Thyroid gland (tissue), 4 donors: Measurements from ENCODE around the gene TMED4. TPM values are rescaled to one million over a fixed set of nuclear protein-coding genes. Genes with fewer than 3 reads are reported as not detected.

Source experiments
- DNase-seq, 2 donors: peaks; one replicate each; pipeline ENCODE4 v3.0.0-alpha.2; 2019
- H3K27ac ChIP-seq, 3 donors: fragments of 200-600 bp; sonication (generic); 1 replicate in 2 of 3; 2 replicates in 1 of 3; pipeline ENCODE4 v1.5.1; 2016 to 2019; ENCODE audit warnings: mild to moderate bottlenecking in 1 of 3, moderate library complexity in 1 of 3
- H3K27me3 ChIP-seq: fragments of 200-600 bp; sonication (generic); one replicate; pipeline ENCODE4 v1.5.1; 2019
- H3K36me3 ChIP-seq, 2 donors: fragments of 200-600 bp; sonication (generic); one replicate each; pipeline ENCODE4 v1.5.1; 2016 to 2019
- H3K4me1 ChIP-seq, 2 donors: fragments of 200-600 bp; sonication (generic); one replicate each; pipeline ENCODE4 v1.5.1; 2017 to 2019
- H3K4me3 ChIP-seq, 3 donors: fragments of 200-600 bp; sonication (generic); replicated peaks in 1 of 3; 1 replicate in 2 of 3; 2 replicates in 1 of 3; pipeline ENCODE4 v1.5.1; 2016; ENCODE audit warnings: mild to moderate bottlenecking in 1 of 3
- H3K9me3 ChIP-seq: fragments of 200-600 bp; sonication (generic); one replicate; pipeline ENCODE4 v1.5.1; 2017
- POLR2A ChIP-seq, 2 donors: fragments of 450-650 bp; IDR thresholded peaks; one replicate each; pipeline ENCODE4 v1.6.1; 2017; ENCODE audit warnings: antibody characterized with exemption in 2 of 2, mild to moderate bottlenecking in 2 of 2, moderate library complexity in 1 of 2
- WGBS, 2 donors: methylation state at CpG; one replicate each; pipeline ENCODE4 v1.1.5; 2017; 5-methylcytosine and 5-hydroxymethylcytosine counted together
- intact Hi-C: fragments of 100-400 bp; cut with DNase I; formaldehyde crosslinking; loops from one replicate; pipeline ENCODE4 v1.15.1; 2023
- total RNA-seq, 4 donors: library from RNA; depleted of rRNA; stranded (reverse); fragments of >200 nt; gene quantifications; one replicate each; pipeline ENCODE4 v1.2.3, GENCODE V29; 2016
- TF ChIP-seq, protein P1 (sequence below), 6 experiments: fragments of 200-600 bp in 3 of 6; fragments of 450-650 bp in 3 of 6; sonication (generic) in 3 of 6; IDR thresholded peaks; one replicate each; pipeline ENCODE4 v1.5.1; 2016 to 2019; ENCODE audit warnings: antibody characterized with exemption in 6 of 6, mild to moderate bottlenecking in 2 of 6, inconsistent platforms in 1 of 6, moderate library complexity in 1 of 6

Gene TMED4
- total RNA-seq, 4 donors from 2014 or later, result 240 to 522 (median 435) TPM

DNA sequence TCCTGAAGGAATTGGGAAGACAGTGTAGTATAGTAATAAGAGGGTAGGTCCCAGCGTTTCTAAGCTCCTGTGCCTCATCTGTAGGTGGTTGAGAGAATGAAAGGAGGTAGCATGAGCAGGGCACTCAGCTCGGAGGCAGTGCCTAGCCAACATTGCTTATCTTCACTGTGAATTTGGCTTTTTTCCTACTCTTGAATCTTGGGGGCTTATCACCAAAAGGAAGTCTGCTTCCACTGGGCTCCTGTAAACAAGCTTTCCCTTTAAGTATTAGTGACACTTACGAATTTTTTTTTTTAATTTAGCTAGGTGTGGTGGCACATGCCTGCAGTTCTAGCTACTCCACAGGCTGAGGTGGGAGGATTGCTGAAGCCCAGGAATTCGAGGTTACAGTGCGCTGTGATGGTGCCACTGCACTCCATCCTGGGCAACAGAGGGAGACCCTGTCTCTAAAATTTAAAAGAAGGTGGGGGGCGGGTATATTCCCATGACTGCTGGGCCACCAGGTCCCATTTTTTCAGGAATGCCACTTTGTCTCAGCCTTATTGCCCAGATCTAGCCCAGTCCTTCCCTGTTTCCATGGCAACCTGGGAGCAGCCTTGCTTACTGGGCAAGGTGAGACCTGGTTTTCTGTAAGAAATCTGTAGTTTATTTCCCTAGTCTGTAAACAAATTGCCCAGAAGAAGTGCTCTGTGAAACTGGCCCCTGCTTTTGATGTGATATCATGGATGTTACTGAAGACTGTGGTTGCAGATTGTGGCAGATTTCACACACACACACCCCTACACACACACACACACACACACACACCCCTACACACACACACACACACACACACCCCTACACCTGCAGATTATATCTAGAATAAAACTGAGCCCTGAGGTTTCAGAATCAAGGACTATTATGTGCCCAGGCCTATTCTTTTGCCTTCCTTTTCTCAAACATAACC, 43.8 kb upstream of the TMED4 start:
- intact Hi-C loops, result no loop called here
- no peak for DNase-seq
- WGBS, 2 donors, result 81 to 84% methylated on average over 6 of the region's 6 CpGs
- H3K27me3 ChIP-seq, result no peaks in the 10 kb centered on the region
- TF ChIP-seq, protein P1, sequence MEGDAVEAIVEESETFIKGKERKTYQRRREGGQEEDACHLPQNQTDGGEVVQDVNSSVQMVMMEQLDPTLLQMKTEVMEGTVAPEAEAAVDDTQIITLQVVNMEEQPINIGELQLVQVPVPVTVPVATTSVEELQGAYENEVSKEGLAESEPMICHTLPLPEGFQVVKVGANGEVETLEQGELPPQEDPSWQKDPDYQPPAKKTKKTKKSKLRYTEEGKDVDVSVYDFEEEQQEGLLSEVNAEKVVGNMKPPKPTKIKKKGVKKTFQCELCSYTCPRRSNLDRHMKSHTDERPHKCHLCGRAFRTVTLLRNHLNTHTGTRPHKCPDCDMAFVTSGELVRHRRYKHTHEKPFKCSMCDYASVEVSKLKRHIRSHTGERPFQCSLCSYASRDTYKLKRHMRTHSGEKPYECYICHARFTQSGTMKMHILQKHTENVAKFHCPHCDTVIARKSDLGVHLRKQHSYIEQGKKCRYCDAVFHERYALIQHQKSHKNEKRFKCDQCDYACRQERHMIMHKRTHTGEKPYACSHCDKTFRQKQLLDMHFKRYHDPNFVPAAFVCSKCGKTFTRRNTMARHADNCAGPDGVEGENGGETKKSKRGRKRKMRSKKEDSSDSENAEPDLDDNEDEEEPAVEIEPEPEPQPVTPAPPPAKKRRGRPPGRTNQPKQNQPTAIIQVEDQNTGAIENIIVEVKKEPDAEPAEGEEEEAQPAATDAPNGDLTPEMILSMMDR (IDR thresholded peaks at IDR 0.05), result no peak
- no peak for TF ChIP-seq POLR2A (IDR thresholded peaks at IDR 0.05)
- H3K27ac ChIP-seq, result peak overlapping the region in 1 of 3 donors; percentile 16
- no peaks in the 10 kb centered on the region for H3K9me3 ChIP-seq
- peaks cover 7 to 10% of the 10 kb centered on the region in 2 donors for H3K36me3 ChIP-seq
- peaks cover 34 to 41% of the 10 kb centered on the region in 2 donors for H3K4me1 ChIP-seq
- no peak overlapping the region for H3K4me3 ChIP-seq

DNA sequence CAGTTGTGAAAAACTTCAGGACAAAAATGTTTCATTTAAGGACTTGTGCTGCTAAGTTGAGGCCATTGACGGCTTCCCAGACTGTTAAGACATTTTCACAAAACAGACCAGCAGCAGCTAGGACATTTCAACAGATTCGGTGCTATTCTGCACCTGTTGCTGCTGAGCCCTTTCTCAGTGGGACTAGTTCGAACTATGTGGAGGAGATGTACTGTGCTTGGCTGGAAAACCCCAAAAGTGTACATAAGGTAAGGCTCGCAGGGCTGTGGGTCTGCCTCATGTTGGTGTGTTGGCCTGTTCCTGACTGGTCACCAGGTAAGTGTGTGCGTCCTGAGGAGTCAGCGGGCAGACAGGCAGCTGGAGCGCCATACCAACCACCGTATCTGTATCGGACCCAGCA, 42.3 kb upstream of the TMED4 start:
- no peak overlapping the region for H3K4me3 ChIP-seq
- TF ChIP-seq POLR2A (IDR thresholded peaks at IDR 0.05), result no peak
- TF ChIP-seq, protein P1 (IDR thresholded peaks at IDR 0.05), result no peak
- H3K4me1 ChIP-seq, result peaks cover 47 to 53% of the 10 kb centered on the region in 2 donors
- H3K9me3 ChIP-seq, result no peaks in the 10 kb centered on the region
- peak overlapping the region in 1 of 3 donors; percentile 8 for H3K27ac ChIP-seq
- 92 to 95% methylated on average over 7 to 9 of the region's 9 CpGs for WGBS, 2 donors
- DNase-seq, result no peak
- intact Hi-C loops, result no loop called here
- H3K36me3 ChIP-seq, result peaks cover 7 to 10% of the 10 kb centered on the region in 2 donors
- no peaks in the 10 kb centered on the region for H3K27me3 ChIP-seq

DNA sequence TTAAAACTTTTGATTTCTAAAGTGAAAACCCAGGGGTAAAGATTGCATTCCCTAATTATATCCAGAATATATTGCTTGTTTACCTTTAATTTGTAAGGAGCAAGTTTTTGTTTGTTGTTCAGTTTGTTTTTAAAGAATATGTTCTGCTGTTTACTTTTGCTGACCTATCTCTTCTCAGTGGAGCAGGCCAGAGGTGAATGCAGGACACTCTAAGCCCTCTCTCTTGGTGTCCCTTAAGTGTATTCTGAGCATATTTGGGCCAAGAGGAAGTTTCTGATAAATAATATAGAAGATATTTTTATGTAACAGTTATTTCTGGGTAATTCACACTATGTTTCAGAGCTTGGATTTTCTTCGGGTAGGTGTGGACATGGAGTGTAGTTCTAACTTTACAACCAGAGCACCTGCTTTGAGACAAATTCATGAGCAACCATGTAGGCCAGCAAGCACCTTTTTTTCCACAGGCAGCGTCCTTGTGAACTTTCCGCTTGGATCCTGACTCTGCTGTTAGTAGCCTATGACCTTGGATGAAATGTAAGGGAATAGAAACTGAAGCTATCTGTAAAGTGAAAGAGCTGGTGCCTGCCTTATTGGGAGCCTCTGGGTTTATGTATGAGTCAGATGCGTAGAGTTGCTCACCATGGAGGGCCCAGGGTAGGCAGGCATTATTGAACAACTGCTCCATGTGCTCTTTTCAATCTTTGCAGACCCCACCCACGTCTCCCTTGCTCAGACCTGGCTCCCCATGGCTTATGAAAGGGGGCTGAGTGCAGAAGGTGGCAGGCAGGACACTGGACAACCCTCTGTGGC, 40.5 kb upstream of the TMED4 start:
- WGBS, 2 donors, result 81 to 88% methylated on average over 5 of the region's 5 CpGs
- Histone ChIP-seq H3K9me3 (no peaks in the 10 kb centered on the region), H3K36me3 (peaks cover 4 to 10% of the 10 kb centered on the region in 2 donors), H3K27ac (peak overlapping the region; percentile 4 to 87 (median 79)), H3K27me3 (no peaks in the 10 kb centered on the region), H3K4me3 (no peak overlapping the region), H3K4me1 (peaks cover 62 to 69% of the 10 kb centered on the region in 2 donors)
- DNase-seq, result no peak
- no peak for TF ChIP-seq POLR2A (IDR thresholded peaks at IDR 0.05)
- TF ChIP-seq, protein P1 (IDR thresholded peaks at IDR 0.05), result no peak
- intact Hi-C loops, result no loop called here

DNA sequence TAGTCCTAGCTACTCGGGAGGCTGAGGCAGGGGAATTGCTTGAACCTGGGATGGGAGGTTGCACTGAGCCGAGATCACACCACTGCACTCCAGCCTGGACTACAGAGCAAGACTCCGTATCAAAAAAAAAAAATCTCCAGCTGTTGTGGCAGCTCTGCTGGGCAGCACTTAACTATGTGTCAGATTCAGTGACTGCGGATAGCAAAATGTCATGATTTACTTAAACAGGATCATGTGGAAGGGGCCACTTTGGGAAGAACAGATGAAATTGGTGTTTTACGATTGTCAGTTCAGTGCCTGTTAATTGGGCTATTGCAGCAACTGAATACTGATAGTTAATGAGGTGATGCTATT, 39.7 kb upstream of the TMED4 start:
- Histone ChIP-seq H3K27me3 (no peaks in the 10 kb centered on the region), H3K9me3 (no peaks in the 10 kb centered on the region), H3K36me3 (peaks cover 4 to 10% of the 10 kb centered on the region in 2 donors), H3K27ac (peak overlapping the region in 2 of 3 donors; percentile 79 to 87), H3K4me3 (no peak overlapping the region), H3K4me1 (peaks cover 69 to 77% of the 10 kb centered on the region in 2 donors)
- no peak for DNase-seq
- no peak for TF ChIP-seq POLR2A (IDR thresholded peaks at IDR 0.05)
- WGBS, 2 donors, result 90 to 97% methylated on average over 5 of the region's 5 CpGs
- intact Hi-C loops, result no loop called here

DNA sequence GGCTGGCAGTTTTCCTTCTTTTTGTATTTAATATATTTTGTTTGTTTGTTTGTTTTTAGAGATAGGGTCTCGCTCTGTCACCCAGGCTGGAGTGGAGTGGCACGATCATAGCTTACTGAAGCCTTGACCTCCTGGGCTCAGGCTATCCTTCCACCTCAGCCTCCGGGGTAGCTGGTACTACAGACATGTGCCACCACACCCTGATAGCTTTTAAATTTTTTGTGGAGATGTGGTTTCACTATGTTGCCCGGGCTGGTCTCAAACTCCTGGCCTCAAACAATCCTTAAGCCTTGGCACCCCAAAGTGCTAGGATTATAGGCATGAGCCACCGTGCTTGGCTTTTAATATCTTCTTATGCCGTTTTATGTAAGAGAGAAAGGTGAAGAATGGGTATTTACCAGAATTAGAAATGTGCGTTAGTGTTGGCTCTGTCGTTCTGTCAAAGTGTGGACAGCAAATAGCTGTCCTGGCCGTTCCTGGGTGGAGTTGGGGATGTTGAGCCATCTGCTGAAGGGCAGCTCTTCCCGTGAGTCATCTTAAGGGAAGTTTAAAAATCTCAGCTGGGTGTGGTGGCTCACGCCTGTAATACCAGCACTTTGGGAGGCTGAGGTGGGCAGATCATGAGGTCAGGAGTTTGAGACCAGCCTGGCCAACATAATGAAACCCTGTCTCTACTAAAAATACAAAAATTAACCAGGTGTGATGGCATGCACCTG, 39.2 kb upstream of the TMED4 start:
- peaks cover 71 to 78% of the 10 kb centered on the region in 2 donors for H3K4me1 ChIP-seq
- intact Hi-C loops, result no loop called here
- no peak overlapping the region for H3K4me3 ChIP-seq
- peak overlapping the region; percentile 39 to 87 (median 79) for H3K27ac ChIP-seq
- 87 to 91% methylated on average over 11 of the region's 11 CpGs for WGBS, 2 donors
- no peak for TF ChIP-seq POLR2A (IDR thresholded peaks at IDR 0.05)
- peaks cover 0 to 10% of the 10 kb centered on the region in 2 donors for H3K36me3 ChIP-seq
- H3K27me3 ChIP-seq, result no peaks in the 10 kb centered on the region
- DNase-seq, result no peak
- H3K9me3 ChIP-seq, result no peaks in the 10 kb centered on the region
